HG03175 (cell line): ENCODE measurements around the gene VSIR.
A peak's percentile ranks its signal among the peaks of the same experiment; 100 is the strongest.

ENCODE experiments used
- ATAC-seq: cut with Tn5 transposase; IDR thresholded peaks from one replicate; pipeline ENCODE4 v1.9.1; 2021; ENCODE audit warnings: mild to moderate bottlenecking, moderate library complexity; ENCODE audit not compliant: unreplicated experiment

VSIR gene

DNA sequence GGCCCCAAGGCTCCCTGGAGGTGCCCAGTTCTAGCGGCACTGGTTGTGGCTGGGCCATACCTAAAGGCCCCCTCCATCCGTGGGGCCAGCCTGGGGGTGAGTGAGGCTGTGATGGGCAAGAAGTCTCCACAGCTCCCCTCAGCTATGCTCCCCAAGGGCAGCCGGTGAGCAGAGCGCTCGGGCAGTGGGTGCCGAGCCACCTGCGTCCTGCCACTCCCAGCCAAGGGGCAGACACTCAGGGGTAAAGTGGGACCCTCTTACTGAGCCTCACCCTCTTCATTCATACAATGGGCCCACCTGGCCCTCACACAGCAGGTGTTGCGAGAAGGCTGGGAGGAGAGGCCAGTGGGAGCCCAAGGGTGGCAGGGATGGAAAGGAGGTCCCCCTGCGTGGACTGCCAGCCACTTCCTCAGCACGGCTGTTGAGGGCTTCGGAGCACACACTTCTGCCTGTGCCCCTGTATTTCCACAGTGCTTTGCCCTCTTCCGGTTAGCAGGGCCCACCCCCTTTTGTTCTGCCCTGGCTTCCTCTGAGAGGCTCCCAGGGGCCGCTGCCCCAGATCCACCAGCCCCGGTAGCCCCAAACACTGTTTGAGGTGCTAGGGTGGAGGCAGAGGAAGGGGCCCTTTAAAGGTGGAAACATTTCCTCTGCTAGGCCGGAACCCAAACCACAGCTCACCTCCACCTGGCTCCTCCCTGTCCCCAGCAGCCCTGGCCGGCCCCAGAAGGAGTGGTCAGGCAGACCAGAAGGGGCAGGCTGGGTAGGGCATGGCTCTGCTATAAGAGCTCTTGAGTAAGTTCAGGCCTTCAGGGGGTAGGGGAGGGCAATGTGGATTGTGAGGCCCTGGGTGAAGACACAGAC lies 37.4 kb downstream of the VSIR start:
- ATAC-seq, result no peak

DNA sequence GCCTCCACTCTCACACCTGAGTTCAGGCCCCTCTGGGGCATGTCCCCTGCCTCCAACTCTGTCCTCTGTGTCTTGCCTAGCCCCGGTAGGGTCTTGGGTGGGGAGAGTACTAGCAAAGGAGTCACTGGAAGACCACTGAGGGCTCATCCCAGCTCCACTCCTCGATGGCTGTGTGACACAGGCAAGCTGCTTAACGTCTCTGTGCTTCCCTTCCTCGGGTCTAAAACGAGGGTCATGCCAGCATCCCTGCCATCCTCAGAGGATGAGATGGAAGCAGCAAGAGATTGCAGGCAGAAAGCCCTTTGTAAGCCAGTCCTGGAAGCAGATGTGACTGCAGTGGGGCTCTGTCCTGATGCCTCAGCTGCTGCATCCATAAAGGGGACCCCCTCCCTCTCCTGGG lies 38.5 kb downstream of the VSIR start:
- ATAC-seq, result no peak

DNA sequence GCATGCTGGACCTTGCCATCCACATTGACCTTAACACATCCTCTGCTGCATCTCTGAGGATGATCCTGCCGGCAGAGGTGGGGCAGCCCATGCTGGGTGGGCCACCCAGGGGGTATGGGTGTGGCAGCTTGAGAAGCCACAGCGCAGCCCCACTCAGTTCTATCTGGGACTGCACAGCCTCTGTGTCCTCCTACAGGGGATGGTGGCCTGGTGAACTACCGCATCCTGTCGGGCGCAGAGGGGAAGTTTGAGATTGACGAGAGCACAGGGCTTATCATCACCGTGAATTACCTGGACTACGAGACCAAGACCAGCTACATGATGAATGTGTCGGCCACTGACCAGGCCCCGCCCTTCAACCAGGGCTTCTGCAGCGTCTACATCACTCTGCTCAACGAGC lies 41.5 kb downstream of the VSIR start:
- ATAC-seq, result no peak

- no peak for ATAC-seq
Observed at GRCh38 chr10:71729161-71729636, 44.1 kb downstream of the VSIR start.

DNA sequence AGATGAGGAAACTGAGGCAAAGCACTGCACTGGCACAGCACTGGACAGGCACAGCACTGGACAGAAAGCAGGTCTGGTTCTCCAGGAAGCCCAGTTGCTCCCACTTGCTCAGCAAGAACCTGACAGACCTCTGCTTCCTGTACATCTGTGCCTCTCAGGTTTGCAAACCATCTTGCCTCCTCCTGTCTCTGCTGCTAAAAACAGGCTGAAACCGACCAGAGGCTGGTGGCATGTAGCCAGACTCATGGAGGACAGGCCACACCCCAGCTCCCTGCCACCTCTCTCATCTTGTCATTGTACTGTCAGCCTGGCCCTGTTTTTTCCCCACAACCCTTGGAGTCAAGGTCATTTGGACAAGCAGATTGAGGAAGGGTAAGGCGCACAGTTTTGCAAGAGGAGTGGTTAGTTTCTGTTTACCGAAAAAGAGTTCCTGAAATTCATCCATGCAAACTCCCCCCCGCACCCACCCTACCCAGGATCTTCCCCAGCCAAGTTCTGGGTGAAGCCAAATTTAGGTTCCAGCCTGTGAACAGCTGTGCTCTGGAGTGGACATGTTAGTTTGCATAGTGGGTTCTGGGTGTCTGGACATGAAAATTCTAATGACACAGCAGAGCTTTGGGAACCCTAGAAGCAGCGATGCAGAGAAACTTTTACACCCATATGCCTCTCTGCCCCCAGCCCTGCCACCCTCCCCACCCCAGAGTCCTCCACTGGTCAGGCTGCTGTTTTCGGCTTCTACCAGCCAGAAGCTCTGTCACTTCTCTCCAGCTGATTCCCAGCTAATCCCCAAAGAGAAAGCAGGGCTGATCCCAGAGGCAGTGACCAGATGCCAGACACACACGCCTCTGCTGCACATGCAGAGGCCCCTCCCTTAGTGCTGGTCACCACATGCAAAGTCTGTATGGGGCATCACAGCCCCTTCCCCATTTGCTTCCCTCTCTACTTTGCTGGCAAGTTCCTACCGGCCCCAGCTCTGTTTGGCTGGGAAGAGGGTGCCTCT lies 45.3 kb downstream of the VSIR start:
- ATAC-seq, result peak; percentile 67

DNA sequence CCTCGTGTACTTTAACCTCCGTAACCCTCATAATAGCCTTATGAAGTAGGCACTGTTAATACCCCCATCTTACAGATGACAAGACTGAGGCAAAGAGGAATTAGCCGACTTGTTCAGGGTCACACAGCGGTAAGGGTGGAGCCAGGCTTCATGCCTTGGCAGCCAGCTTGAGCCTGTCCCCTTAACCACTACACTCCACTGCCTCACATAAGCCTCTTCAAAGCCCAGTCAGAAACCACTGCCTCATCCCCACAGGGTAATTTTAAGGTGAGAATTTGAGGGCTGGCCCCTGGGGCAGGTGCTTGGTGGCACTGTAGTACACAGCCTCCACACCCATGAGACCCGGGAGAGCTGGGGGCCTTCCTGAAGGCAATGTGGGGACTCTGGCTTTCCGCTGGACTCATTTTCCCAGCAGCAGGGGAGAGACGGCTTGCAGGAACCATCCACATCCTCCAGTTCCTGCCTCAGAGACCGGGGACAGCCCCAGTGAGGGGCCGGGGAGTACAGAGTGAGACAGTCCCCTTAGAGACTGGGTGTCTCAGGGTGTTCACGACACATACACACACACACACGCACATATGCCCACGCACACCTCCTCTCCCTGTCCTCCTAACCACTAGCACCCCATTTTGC lies 46.1 kb downstream of the VSIR start:
- peak; percentile 51 for ATAC-seq

DNA sequence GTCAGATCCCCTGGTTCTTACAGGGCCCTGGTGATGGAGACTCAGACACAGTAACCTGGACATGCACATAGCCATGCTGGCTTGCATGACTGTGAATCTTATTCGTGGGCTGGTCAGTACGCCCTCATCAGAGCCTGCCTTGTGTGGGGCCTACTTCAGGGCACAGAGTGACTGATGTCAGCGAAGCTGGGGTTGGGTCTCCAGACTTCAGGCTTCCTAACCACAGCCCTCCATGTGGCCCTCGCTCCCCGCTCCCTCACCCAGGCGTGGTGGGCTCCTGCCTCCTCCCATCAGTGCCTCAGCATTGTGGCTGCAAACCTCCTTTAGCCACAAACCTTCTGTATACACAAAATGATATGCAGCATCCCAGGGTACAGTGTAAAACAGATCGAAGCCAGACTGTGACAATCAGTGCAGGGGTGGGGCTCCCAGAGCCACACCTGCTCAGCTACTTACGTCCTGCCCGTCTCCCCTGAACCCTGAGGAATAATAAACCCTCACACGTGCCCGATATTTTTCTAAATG lies 46.7 kb downstream of the VSIR start:
- ATAC-seq, result no peak

- ATAC-seq, result no peak
Observed at GRCh38 chr10:71725998-71726579, 47.2 kb downstream of the VSIR start.

GRCh38 chr10:71725249-71725648 lies 48.1 kb downstream of the VSIR start:
- ATAC-seq, result no peak

DNA sequence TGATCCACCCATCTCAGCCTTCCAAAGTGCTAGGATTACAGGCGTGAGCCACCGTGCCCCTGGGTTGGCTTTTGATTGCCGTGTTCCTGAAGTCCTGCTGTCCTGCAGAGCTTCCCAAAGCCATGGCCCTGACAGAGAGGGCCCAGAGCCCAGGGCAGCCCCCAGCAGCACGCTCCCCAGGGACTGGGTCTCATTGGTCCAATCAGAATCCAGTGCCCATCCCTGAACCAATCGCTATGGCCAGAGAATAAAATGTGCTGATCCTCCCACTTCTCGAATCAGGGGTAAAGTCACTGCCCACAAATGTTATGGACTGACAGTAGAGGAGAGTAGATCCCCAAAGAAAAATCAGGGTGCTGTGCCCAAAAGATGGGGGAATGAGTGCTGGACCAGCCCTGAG lies 48.8 kb downstream of the VSIR start:
- ATAC-seq, result no peak

- ATAC-seq, result no peak
Observed at GRCh38 chr10:71723311-71723710, 50.0 kb downstream of the VSIR start.

DNA sequence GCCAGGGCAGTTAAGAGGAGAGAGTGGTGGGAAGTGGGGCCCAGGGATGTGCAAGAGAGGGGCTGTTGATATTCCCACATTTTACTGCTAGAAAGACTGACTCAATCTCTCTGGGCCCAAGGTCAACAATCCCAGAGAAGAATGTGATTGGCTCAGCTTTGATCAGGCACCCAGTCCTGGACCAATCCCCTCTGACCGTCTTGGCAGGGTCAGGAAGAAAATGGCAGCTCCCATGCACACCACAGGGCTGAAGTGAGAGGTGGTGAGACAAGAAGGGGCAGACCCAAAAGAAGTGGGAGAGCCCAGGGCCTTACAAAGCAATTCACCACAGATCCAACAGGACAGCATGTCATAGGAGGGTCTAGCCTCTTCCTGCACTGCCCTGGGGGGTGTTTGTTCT lies 50.5 kb downstream of the VSIR start:
- ATAC-seq, result no peak

DNA sequence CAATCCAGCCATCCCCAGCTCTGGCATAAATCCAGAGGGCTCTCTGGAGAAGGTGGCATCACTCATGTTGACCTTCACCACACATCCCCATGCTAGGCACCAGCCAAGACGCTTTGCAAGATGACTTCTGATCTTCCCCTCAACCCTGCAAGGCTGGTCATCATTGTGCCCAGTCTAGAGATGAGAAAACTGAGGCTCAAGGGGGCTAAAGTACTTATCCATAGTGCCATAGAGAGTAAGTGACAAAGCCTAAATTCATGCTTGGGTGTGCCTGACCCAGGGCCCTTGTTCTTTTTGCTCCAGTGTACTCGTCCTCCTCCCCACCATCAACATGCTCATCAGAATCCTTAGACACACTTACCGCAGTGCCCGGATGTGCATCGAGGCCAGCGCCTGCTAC lies 52.0 kb downstream of the VSIR start:
- ATAC-seq, result no peak

DNA sequence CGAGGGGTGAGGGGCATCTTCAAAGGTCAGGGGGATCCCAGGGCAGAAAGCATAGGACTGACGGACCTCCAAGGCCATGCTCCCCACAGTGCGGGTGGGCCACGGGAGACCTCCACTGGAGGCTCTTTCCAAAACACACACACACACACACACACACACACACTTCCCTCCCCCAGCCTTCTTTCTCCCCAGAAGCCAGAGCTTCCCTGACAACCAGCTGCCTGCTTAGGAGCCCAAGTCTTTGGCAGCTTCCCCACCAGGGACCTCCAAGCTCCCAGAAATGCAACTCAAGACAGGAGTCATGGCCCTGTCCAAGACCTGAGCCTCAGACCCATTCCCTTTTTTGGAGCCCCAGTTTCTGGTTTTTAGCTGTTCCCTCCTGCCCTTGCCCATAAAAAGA lies 53.0 kb downstream of the VSIR start:
- no peak for ATAC-seq

DNA sequence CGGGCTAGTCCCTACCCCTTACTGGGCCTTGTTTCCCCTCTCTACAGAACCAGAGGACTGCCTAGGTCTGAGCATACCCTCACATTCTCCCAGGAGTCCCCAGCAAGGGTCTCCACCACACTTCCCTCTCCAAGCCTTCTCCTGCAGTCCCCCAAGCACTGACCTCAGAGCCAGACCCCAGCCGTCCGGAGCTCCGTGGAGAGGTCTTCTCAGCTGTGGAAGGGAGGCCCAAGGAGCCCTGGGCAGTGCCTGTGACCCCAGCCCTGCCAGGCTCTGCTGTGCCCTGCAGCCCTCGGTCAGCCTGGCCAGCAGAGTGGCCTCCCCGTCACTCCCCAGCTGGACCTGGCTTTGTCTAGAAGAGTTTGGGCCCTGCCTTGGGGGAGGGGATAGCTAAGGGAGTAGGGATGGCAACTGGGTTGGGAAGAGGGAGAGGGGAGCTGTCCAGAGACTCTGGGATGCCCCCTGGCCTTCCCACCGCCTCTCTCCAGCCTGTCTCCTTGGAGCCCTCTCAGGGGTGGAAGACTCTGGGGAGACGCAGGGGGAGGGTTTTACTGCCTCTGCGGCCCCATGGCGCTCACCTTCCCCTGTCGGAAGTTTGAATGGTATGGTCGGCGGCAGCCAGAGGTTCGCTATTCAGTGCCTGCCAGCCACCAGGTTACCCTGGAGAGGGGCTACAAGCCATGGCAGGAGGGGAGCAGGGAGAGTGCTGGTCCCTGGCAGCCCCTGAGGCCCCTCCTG lies 53.7 kb downstream of the VSIR start, which contains the start of gene C10orf105:
Gene C10orf105 (minus strand): TSS at position 315 of the 738 bp plus-strand sequence. CDS start 3,441 bp downstream, outside the sequence.
- no peak for ATAC-seq

GRCh38 chr10:71719042-71719441 lies 54.3 kb downstream of the VSIR start:
- ATAC-seq, result no peak

DNA sequence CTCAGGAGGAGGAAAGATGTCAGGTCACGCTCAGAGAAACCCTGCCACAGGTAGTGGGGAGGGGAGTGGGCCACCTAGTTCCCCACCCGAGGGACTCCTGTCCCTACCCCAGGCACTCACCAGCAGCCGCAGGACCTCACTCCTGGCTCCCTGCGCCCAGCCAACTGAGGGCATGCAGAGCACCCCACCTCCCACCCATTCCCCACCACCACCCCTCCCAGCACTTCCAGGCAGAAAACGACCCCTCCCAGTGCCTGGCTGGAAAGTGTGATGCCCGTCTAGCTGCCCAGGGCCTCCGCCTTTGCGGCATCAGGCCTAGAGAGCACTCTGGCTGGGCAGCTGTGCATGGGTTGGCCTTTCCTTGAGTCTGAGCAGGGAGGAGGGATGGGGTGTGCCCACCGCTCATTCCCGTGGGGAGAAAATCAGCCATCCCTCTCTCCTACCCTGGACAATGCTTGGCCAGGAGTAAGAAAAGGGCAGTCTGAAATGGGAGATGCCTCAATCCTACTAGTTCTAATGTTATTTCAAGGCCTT lies 55.1 kb downstream of the VSIR start:
- no peak for ATAC-seq

DNA sequence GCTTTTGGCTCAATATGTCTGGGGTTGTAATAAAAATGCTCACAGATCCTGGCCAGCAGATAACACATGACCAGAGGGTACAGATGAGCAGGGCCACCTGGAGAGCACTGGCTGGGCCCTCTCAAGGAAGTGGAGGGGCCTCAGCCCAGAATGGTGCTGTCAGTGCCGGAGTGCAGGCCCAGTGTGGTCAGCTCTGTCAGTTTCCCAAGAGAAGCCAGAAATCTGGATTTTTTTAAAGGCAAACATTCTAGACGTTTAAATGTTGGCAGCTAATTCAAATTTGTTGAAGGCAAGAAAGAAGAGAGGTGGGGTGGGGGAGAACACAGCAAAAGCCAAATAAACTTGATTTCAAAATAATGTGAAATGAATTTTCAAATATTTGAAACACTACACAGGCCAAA lies 55.8 kb downstream of the VSIR start:
- ATAC-seq, result no peak

GRCh38 chr10:71717056-71717455 lies 56.3 kb downstream of the VSIR start:
- no peak for ATAC-seq
